GM10248 (cell line): ENCODE results near the gene WRNIP1.

Source experiments
- CTCF ChIA-PET: fragments of 300-600 bp; sonication (Branson Sonifier 250); formaldehyde crosslinking; extraction: SDS; loops from one replicate; lab custom pipeline; 2021; ENCODE audit warnings: antibody characterized with exemption; lab: Yijun Ruan, JAX
- POLR2A ChIA-PET: fragments of 350-650 bp; sonication (Branson Sonifier 250); formaldehyde crosslinking; extraction: SDS; loops from one replicate; lab custom pipeline; 2020; ENCODE audit warnings: antibody characterized with exemption; lab: Yijun Ruan, JAX
- DNase-seq: peaks from one replicate; pipeline ENCODE4 v3.0.0; 2012; ENCODE audit errors: extremely low spot score
- CTCF ChIP-seq: IDR thresholded peaks from 2 replicates; pipeline ENCODE4 v1.5.1; 2012; ENCODE audit warnings: mild to moderate bottlenecking, low read depth; ENCODE audit errors: extremely low read depth, missing control alignments, control extremely low read depth

The WRNIP1 gene

DNA sequence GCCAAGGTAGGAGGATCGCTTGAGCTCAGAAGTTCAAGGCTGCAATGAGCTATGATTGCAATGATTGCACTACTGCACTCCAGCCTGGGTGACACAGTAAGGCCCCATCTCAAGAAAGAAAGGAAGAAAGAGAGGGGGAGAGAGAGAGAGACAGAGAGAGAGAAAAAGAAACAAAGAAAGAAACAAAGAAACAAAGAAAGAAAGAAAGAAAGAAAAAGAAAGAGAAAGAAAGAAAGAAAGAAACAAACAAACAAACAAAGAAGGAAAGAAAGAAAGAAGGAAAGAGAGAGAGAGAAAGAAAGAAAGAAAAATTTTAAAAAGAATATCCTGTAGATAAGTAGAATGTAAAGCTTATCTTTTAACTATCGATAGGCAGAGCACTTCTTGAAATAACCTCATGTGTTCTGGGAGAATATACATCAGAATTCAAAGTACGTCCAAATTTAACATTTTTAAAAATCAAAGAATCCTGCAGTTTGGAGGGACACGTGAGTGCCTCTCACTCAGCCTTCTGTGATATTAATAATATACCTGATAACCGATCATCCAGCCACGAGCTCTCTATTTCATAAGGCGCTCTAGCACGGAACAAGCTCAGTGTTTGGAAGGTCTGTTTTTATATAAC is 39.7 kb upstream of the WRNIP1 start:
- ChIA-PET POLR2A (no interaction called here), CTCF (interaction anchor here (1.2 to 3.9 kb wide), 5 partner anchors 8 to 186 kb away, joined by 3 to 16 read pairs (median 6); partner anchors contain the start of gene MYLK4)
- DNase-seq: no peak
- TF ChIP-seq CTCF: no peak

DNA sequence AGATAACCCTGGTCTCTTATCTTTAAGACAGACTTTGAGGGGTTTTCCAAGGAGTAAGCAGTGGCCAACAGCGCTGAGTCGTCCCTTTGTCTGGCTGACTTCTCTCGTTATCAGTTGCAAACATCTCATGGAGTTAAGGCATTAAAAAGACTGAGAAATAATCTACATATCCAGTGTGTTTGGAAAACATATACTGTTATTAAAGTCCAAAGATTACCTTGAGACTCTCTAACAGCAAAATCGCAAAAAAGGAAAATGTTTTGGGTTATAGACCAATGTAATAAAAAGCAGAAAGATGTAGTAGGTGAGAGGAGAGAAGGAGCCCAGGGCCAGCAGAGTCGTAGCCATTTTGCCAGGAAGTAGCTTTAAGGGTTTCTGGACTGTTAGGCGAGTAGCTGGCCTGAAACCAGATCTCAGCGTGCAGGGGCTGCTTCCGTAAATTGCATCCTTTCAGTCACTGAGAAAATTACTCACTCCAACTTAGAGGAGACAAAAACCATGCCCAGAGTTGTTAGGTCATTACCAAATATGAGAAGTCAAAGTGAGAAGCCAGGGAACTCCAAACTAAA is 39.1 kb upstream of the WRNIP1 start:
- peak; percentile 60 for DNase-seq
- ChIA-PET POLR2A (no interaction called here), CTCF (interaction anchor here (0.9 to 3.9 kb wide), 5 partner anchors 9 to 24 kb away, joined by 3 to 16 read pairs (median 6); partner anchors contain the start of gene MYLK4)
- no peak for TF ChIP-seq CTCF

DNA sequence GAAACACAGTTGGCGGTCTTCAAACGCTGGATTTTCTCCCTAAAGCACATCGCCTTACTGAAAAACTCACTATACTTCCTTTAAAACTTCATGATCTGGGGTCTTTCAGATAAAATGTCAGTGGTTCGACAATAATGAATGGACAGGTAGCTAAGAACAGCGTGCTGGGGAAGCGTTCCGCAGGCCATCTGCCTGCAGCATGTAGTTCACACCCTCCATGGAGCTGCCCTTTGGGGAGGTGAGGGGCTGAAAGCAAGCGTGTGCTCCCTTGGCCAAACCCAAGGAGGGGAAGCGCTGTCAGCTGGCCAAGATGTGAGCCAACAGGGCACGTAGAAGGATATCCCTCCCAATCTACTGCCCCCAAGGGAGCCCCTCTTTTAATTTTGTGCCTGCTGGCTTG is 35.3 kb upstream of the WRNIP1 start:
- ChIA-PET CTCF (interaction anchor here (1.2 kb wide), 1 partner anchor 13 kb away, joined by 3 read pairs; no protein-coding TSS in a partner anchor), POLR2A (no interaction called here)
- TF ChIP-seq CTCF: no peak

GRCh38 chr6:2730353-2731107 is 34.7 kb upstream of the WRNIP1 start:
- TF ChIP-seq CTCF: no peak
- ChIA-PET POLR2A (no interaction called here), CTCF (no interaction called here)
- no peak for DNase-seq

More for the DNA sequence above, 35.3 kb upstream of the WRNIP1 start:
- no peak for DNase-seq

DNA sequence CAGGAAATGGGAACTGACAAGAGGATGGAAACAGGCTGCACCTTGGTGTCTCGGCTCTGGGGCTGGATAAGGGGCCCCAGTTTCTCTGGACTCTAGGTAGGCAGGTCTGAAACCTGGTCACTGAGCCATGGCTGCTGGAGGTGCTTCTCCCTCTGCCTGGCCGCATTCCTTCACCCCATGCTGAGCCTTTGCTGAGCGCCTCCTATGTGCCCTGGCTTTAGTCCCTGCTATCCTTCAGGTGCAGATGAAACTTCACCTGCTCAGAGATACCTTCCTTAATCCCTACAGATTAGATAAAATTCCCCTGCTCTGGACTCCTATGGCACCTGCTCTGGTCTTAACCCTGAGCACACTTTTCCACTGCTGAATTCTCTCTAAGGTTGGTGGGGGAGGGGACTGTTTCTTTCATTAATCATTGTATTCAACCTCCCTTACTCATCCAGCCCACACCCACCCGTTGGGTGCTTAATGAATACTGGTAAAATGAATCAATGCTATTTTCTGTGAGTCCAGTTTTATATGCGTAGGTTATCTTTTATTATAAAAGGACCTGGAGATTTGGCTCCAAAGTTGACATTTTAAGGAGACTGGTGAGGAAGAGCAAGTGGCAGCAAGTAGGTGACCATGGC is 33.8 kb upstream of the WRNIP1 start:
- DNase-seq: no peak
- no peak for TF ChIP-seq CTCF
- POLR2A ChIA-PET: no interaction called here
- CTCF ChIA-PET: interaction anchor here (2.4 kb wide), 1 partner anchor 18 kb away, joined by 20 read pairs; the partner anchor contains the start of gene MYLK4
